B cell (primary cell): ENCODE data around the gene ELP2. TPM values are rescaled to one million over a fixed set of nuclear protein-coding genes. Genes with fewer than 3 reads are reported as not detected.

Source experiments
- ATAC-seq: fragments of 200-7000 bp; cut with Tn5 transposase; one replicate; pipeline ENCODE4 v1.10.0; 2021; ENCODE audit warnings: low read depth, mild to moderate bottlenecking, moderate number of reproducible peaks, moderate library complexity
- CTCF ChIA-PET: fragments of 350-600 bp; sonication (Branson Sonifier 250); formaldehyde crosslinking; loops from one replicate; lab custom pipeline; 2021; ENCODE audit warnings: antibody characterized with exemption, inconsistent platforms; lab: Charles Lee
- POLR2A ChIA-PET: fragments of 350-600 bp; sonication (Branson Sonifier 250); formaldehyde crosslinking; loops from one replicate; lab custom pipeline; 2021; ENCODE audit warnings: antibody characterized with exemption; lab: Charles Lee
- DNase-seq: peaks from one replicate; pipeline ENCODE4 v3.0.0; 2013
- H2AFZ ChIP-seq: 2 replicates; pipeline ENCODE4 v1.6.1; 2012; ENCODE audit warnings: mild to moderate bottlenecking, low read depth, low read length; ENCODE audit not compliant: insufficient read depth, poor library complexity, severe bottlenecking
- H3K27ac ChIP-seq, 2 donors: 1 replicate in 1 of 2; 2 replicates in 1 of 2; pipeline ENCODE4 v1.5.1; 2012 to 2013; ENCODE audit warnings: low read length in 2 of 2, mild to moderate bottlenecking in 2 of 2, moderate library complexity in 1 of 2
- H3K27me3 ChIP-seq, 4 experiments: fragments of 200-600 bp in 1 of 4; sonication (generic) in 1 of 4; replicated peaks in 1 of 4; 1 replicate in 2 of 4; 2 replicates in 2 of 4; pipeline versions ENCODE4 v1.6.1 to v1.7.0; 2013 to 2016; ENCODE audit warnings: low read length in 3 of 4, mild to moderate bottlenecking in 2 of 4, mixed read lengths in 1 of 4, moderate library complexity in 1 of 4; ENCODE audit not compliant: insufficient read depth in 4 of 4, control insufficient read depth in 3 of 4; ENCODE audit errors: control extremely low read depth in 1 of 4
- H3K36me3 ChIP-seq, 2 experiments: replicated peaks in 1 of 2; 1 replicate in 1 of 2; 2 replicates in 1 of 2; pipeline versions ENCODE4 v1.6.1 to v1.7.1; 2013; ENCODE audit warnings: low read length in 1 of 2; ENCODE audit not compliant: insufficient read depth in 2 of 2, control insufficient read depth in 1 of 2; ENCODE audit errors: control extremely low read depth in 1 of 2, extremely low read depth in 1 of 2
- H3K4me1 ChIP-seq, 2 donors: fragments of 200-600 bp in 1 of 2; sonication (generic) in 1 of 2; 1 replicate in 1 of 2; 2 replicates in 1 of 2; pipeline versions ENCODE4 v1.5.1 to v1.6.1; 2013 to 2017; ENCODE audit warnings: low read length in 2 of 2; ENCODE audit not compliant: control insufficient read depth in 2 of 2, insufficient read depth in 2 of 2
- H3K4me2 ChIP-seq: replicated peaks from 2 replicates; pipeline ENCODE3; 2012; ENCODE audit warnings: mild to moderate bottlenecking, low read depth, low read length; ENCODE audit not compliant: poor library complexity, severe bottlenecking
- H3K4me3 ChIP-seq, 5 experiments: fragments of 200-600 bp in 1 of 5; sonication (generic) in 1 of 5; 1 replicate in 3 of 5; 2 replicates in 2 of 5; pipeline versions ENCODE4 v1.5.1 to v1.7.0; 2011 to 2016; ENCODE audit warnings: low read length in 4 of 5, mild to moderate bottlenecking in 4 of 5, low read depth in 2 of 5, control low read depth in 1 of 5, moderate library complexity in 1 of 5; ENCODE audit not compliant: insufficient read depth in 1 of 5; ENCODE audit errors: control extremely low read depth in 1 of 5, extremely low read depth in 1 of 5
- H3K79me2 ChIP-seq: fragments of 200-600 bp; sonication (generic); one replicate; pipeline ENCODE4 v1.6.0; 2016; ENCODE audit warnings: low read length; ENCODE audit not compliant: control insufficient read depth, insufficient read depth
- H3K9ac ChIP-seq: fragments of 200-600 bp; sonication (generic); 2 replicates; pipeline ENCODE4 v1.6.1; 2017; ENCODE audit warnings: mild to moderate bottlenecking, low read length, moderate library complexity
- H3K9me3 ChIP-seq, 3 donors: one replicate each; pipeline versions ENCODE4 v1.6.1 to v1.7.1; 2013; ENCODE audit warnings: low read length in 2 of 3; ENCODE audit not compliant: control insufficient read depth in 2 of 3, insufficient read depth in 1 of 3; ENCODE audit errors: control extremely low read depth in 1 of 3
- H4K20me1 ChIP-seq: 2 replicates; pipeline ENCODE4 v1.6.0; 2012; ENCODE audit warnings: mild to moderate bottlenecking, low read length; ENCODE audit not compliant: insufficient read depth, control insufficient read depth, poor library complexity, severe bottlenecking
- H3K27ac Mint-ChIP-seq: one replicate; pipeline ENCODE4 v1.8.0; 2021; ENCODE audit warnings: mixed read lengths
- H3K27me3 Mint-ChIP-seq: one replicate; pipeline ENCODE4 v1.8.0; 2021; ENCODE audit warnings: mixed read lengths
- H3K4me1 Mint-ChIP-seq: one replicate; pipeline ENCODE4 v1.8.0; 2021; ENCODE audit warnings: mixed read lengths
- H3K4me3 Mint-ChIP-seq: one replicate; pipeline ENCODE4 v1.8.0; 2021; ENCODE audit warnings: mixed read lengths
- H3K9me3 Mint-ChIP-seq: one replicate; pipeline ENCODE4 v1.8.0; 2022; ENCODE audit warnings: mixed read lengths; ENCODE audit not compliant: insufficient read depth
- EZH2 ChIP-seq: IDR thresholded peaks from 2 replicates; pipeline ENCODE4 v1.6.1; 2012; ENCODE audit warnings: borderline replicate concordance, low read depth, mild to moderate bottlenecking, moderate library complexity, low read length; ENCODE audit not compliant: insufficient read depth, poor library complexity, severe bottlenecking
- WGBS: methylation state at CpG from one replicate; pipeline ENCODE4 v1.1.5; 2013; ENCODE audit warnings: missing lambda C conversion rate; ENCODE audit not compliant: insufficient coverage; 5-methylcytosine and 5-hydroxymethylcytosine counted together
- intact Hi-C: fragments of 100-400 bp; cut with micrococcal nuclease; formaldehyde crosslinking; loops from one replicate; pipeline ENCODE4 v1.10.0; 2022
- polyA plus RNA-seq: library from polyadenylated mRNA; depleted of rRNA; stranded (reverse); fragments of >200 nt; gene quantifications from 2 replicates; pipeline ENCODE4 v1.2.3, GENCODE V29; 2012
- total RNA-seq, 2 donors: library from RNA; stranded (reverse); fragments of 120-200 nt in 1 of 2; gene quantifications; 1 replicate in 1 of 2; 2 replicates in 1 of 2; pipeline versions ENCODE4 v1.2.3 to v1.2.4, GENCODE V29; 2013 to 2022
- TF ChIP-seq, protein P1 (sequence below): fragments of 200-600 bp; IDR thresholded peaks from one replicate; pipeline ENCODE4 v1.8.0; 2022; ENCODE audit warnings: antibody characterized with exemption, mild to moderate bottlenecking

Gene ELP2
- total and polyA plus RNA-seq, 2 donors (not counting 1 experiment from before 2014, with no cell fraction given): 45.7 to 137 TPM

DNA sequence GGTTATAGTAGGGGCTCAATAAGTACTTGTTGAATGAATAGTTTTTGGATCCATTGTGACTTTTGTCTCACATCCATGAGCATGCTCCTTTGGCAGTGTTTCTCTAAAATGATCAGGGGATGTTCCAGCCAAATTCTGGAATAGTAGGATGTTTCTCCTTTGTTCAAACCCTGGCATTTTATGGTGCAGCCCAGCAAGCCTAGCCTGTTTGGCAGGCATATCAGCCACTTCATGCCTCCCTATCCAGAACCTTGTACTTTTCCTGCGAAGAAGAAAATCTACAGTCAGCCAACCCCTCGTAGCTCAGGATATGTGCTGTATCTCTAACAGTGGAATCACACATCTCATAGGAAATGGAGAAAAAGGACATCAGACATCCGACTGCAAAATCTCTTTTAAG, 35.3 kb upstream of the ELP2 start:
- intact Hi-C loops: no loop called here
- CTCF ChIA-PET: interaction anchor here (1.0 to 9.1 kb wide), 7 partner anchors 9 to 720 kb away, joined by 3 to 213 read pairs (median 4); no protein-coding TSS in a partner anchor
- no peaks in the 10 kb centered on the region for H3K9me3 Mint-ChIP-seq

DNA sequence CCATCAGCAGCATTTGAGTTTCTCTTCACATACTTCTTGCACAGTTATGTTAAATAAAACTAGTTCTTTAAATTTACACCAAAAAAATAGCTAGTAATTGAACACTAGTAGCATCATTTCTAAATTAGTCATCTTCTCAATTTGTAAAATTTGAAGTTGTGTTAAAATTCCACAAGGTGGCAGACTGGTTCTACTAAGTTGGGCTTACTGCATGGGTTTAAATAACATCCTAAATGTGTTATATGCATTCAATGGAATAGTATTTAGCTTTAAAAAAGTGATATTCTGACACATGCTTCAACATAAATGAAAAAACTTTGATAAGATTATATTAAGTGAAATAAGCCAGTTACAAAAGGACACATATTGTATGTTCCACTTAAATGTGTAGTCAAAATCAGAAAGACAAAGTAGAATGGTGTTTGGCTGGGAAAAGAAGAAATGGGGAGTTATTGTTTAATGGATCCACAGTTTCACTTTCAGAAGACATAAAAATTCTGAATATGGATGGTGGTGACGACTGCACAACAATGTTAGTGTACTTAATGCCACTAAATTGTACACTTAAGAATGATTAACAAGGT, 33.7 kb upstream of the ELP2 start:
- H3K9ac ChIP-seq: no peak overlapping the region
- Mint-ChIP-seq H3K27ac (no peak overlapping the region), H3K9me3 (no peaks in the 10 kb centered on the region), H3K4me3 (no peak overlapping the region), H3K27me3 (peaks cover 7% of the 10 kb centered on the region), H3K4me1 (no peaks in the 10 kb centered on the region)
- no CpG with 5 or more reads among the region's 1 CpG for WGBS
- no peak overlapping the region for H3K4me3 ChIP-seq
- TF ChIP-seq EZH2: no peak
- TF ChIP-seq, protein P1, sequence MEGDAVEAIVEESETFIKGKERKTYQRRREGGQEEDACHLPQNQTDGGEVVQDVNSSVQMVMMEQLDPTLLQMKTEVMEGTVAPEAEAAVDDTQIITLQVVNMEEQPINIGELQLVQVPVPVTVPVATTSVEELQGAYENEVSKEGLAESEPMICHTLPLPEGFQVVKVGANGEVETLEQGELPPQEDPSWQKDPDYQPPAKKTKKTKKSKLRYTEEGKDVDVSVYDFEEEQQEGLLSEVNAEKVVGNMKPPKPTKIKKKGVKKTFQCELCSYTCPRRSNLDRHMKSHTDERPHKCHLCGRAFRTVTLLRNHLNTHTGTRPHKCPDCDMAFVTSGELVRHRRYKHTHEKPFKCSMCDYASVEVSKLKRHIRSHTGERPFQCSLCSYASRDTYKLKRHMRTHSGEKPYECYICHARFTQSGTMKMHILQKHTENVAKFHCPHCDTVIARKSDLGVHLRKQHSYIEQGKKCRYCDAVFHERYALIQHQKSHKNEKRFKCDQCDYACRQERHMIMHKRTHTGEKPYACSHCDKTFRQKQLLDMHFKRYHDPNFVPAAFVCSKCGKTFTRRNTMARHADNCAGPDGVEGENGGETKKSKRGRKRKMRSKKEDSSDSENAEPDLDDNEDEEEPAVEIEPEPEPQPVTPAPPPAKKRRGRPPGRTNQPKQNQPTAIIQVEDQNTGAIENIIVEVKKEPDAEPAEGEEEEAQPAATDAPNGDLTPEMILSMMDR: peak; percentile 80
- POLR2A ChIA-PET: no interaction called here
- no peak overlapping the region for H3K27ac ChIP-seq
- H3K9me3 ChIP-seq: no peaks in the 10 kb centered on the region
- intact Hi-C loops: loop anchor here (1.0 kb wide), 2 partner anchors 79 to 188 kb away; no protein-coding TSS in a partner anchor
- no peaks in the 10 kb centered on the region for H3K79me2 ChIP-seq
- no peak overlapping the region for H2AFZ ChIP-seq
- DNase-seq (peak; percentile 65), ATAC-seq (peak; percentile 43)
- H3K4me2 ChIP-seq: no peak overlapping the region
- no peaks in the 10 kb centered on the region for H3K36me3 ChIP-seq
- H3K27me3 ChIP-seq: no peaks in the 10 kb centered on the region
- H4K20me1 ChIP-seq: no peaks in the 10 kb centered on the region
- CTCF ChIA-PET: interaction anchor here (0.6 to 9.1 kb wide), 27 partner anchors 10 to 477 kb away, joined by 3 to 213 read pairs (median 4); partner anchors contain the start of genes RPRD1A and SLC39A6
- no peaks in the 10 kb centered on the region for H3K4me1 ChIP-seq

More for the DNA sequence above, 35.3 kb upstream of the ELP2 start:
- TF ChIP-seq EZH2: no peak
- TF ChIP-seq, protein P1: no peak
- Mint-ChIP-seq H3K27me3 (peaks cover 7% of the 10 kb centered on the region), H3K4me3 (no peak overlapping the region), H3K4me1 (no peaks in the 10 kb centered on the region), H3K27ac (no peak overlapping the region)
- no peak overlapping the region for H3K4me3 ChIP-seq
- no peaks in the 10 kb centered on the region for H3K79me2 ChIP-seq
- POLR2A ChIA-PET: no interaction called here
- H4K20me1 ChIP-seq: no peaks in the 10 kb centered on the region
- ATAC-seq (no peak), DNase-seq (no peak)
- H3K4me1 ChIP-seq: no peaks in the 10 kb centered on the region
- no peak overlapping the region for H3K27ac ChIP-seq
- no peak overlapping the region for H3K4me2 ChIP-seq
- H3K36me3 ChIP-seq: no peaks in the 10 kb centered on the region
- H2AFZ ChIP-seq: no peak overlapping the region
- no peak overlapping the region for H3K9ac ChIP-seq
- H3K27me3 ChIP-seq: no peaks in the 10 kb centered on the region
- no peaks in the 10 kb centered on the region for H3K9me3 ChIP-seq
- WGBS: 80% methylated on average over 1 of the region's 3 CpGs
